SK-N-SH treated with all-trans-retinoic acid at 6 μM for 48 hours (cell line): ENCODE results near the gene PARD3.

Experiments used
- CREB5 ChIP-seq: fragments of 250-450 bp; sonication (Bioruptor Pico); IDR thresholded peaks from 2 replicates; pipeline ENCODE4 v1.5.1; 2020; ENCODE audit warnings: low read depth, mild to moderate bottlenecking, moderate library complexity
- CSDC2 ChIP-seq: fragments of 250-450 bp; sonication (Bioruptor Pico); IDR thresholded peaks from 2 replicates; pipeline ENCODE4 v1.5.0; 2020; ENCODE audit warnings: mild to moderate bottlenecking, moderate library complexity
- CSRNP3 ChIP-seq: fragments of 250-450 bp; sonication (Bioruptor Pico); IDR thresholded peaks from 2 replicates; pipeline ENCODE4 v1.5.1; 2021; ENCODE audit warnings: mild to moderate bottlenecking, moderate library complexity
- ESRRG ChIP-seq: fragments of 250-450 bp; sonication (Bioruptor Pico); IDR thresholded peaks from 2 replicates; pipeline ENCODE4 v1.6.1; 2021; ENCODE audit warnings: mild to moderate bottlenecking
- OSR1 ChIP-seq: fragments of 250-450 bp; sonication (Bioruptor Pico); IDR thresholded peaks from 2 replicates; pipeline ENCODE4 v1.8.0; 2022; ENCODE audit warnings: moderate library complexity, mild to moderate bottlenecking, inconsistent platforms
- PATZ1 ChIP-seq: fragments of 250-450 bp; sonication (Bioruptor Pico); IDR thresholded peaks from 2 replicates; pipeline ENCODE4 v1.8.0; 2020; ENCODE audit warnings: mild to moderate bottlenecking, moderate library complexity, borderline replicate concordance
- POU6F1 ChIP-seq: fragments of 250-450 bp; sonication (Bioruptor Pico); IDR thresholded peaks from 2 replicates; pipeline ENCODE4 v1.8.0; 2021; ENCODE audit warnings: low read depth, mild to moderate bottlenecking, moderate library complexity, borderline replicate concordance
- RARB ChIP-seq: fragments of 250-450 bp; sonication (Bioruptor Pico); IDR thresholded peaks from 2 replicates; pipeline ENCODE4 v1.8.0; 2021; ENCODE audit warnings: mild to moderate bottlenecking, moderate library complexity
- TCF4 ChIP-seq: fragments of 250-450 bp; sonication (Bioruptor Pico); IDR thresholded peaks from 2 replicates; pipeline ENCODE4 v1.8.0; 2021; ENCODE audit warnings: mild to moderate bottlenecking, moderate library complexity, borderline replicate concordance
- TOX ChIP-seq: fragments of 250-450 bp; sonication (Bioruptor Pico); IDR thresholded peaks from 2 replicates; pipeline ENCODE4 v1.8.0; 2021; ENCODE audit warnings: mild to moderate bottlenecking, moderate library complexity, borderline replicate concordance
- ZFP3 ChIP-seq: fragments of 250-450 bp; sonication (Bioruptor Pico); IDR thresholded peaks from 2 replicates; pipeline ENCODE4 v1.5.0; 2020; ENCODE audit warnings: mild to moderate bottlenecking, moderate library complexity
- ZFP30 ChIP-seq: fragments of 450-650 bp; formaldehyde crosslinking; IDR thresholded peaks from 2 replicates; pipeline ENCODE4 v1.5.0; 2022; ENCODE audit warnings: mild to moderate bottlenecking, moderate library complexity
- ZNF70 ChIP-seq: fragments of 450-650 bp; formaldehyde crosslinking; IDR thresholded peaks from 2 replicates; pipeline ENCODE4 v1.5.0; 2020; ENCODE audit warnings: mild to moderate bottlenecking, moderate library complexity
- ZNF8 ChIP-seq: fragments of 450-650 bp; formaldehyde crosslinking; IDR thresholded peaks from 2 replicates; pipeline ENCODE4 v1.5.0; 2020; ENCODE audit warnings: mild to moderate bottlenecking, moderate library complexity

GRCh38 chr10:34114914-34115313, 700.2 kb downstream of the PARD3 start:
- TF ChIP-seq ZNF8: no peak
- no peak for TF ChIP-seq CREB5 (CRISPR knock-in tag)
- TF ChIP-seq ESRRG (CRISPR knock-in tag): no peak
- no peak for TF ChIP-seq TCF4 (CRISPR knock-in tag)
- TF ChIP-seq TOX (CRISPR knock-in tag): no peak
- no peak for TF ChIP-seq ZNF70
- no peak for TF ChIP-seq PATZ1 (CRISPR knock-in tag)
- TF ChIP-seq ZFP3 (CRISPR knock-in tag): no peak
- TF ChIP-seq POU6F1 (CRISPR knock-in tag): no peak
- no peak for TF ChIP-seq ZFP30 (CRISPR knock-in tag)
- TF ChIP-seq RARB (CRISPR knock-in tag): no peak
- TF ChIP-seq CSRNP3 (CRISPR knock-in tag): no peak
- TF ChIP-seq CSDC2 (CRISPR knock-in tag): no peak
- TF ChIP-seq OSR1: no peak
